ENCODE data around the gene STS.

STS gene

DNA sequence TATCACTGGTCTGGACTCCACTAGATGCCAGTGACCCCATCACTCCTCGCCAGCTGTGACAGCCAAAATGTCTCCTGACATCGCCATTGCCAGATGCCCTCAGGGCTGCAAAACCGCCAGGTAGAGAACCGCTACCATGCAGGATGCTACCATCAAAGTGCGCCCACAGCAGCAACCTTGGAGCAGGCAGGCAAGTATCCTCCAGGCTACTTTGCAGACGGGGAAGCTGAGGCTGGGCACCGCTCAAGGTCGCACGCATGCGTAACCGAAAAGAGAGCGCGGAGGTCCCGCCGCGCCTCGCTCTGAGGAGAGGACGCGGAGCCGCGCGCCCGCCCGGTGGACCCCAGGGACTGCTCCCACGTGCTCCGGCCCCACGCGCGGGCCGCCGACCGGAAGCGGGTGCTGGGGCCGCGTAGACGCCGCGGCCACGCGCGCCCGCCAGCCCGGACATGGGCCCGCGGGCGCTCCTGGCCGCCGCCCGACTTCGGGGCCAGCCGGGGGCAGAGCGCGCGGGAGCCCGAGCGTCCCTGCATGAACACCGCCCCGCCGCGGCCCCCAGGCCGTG, at the start of gene STS:
Gene STS, plus strand, starts transcription at position 300 of the 565 bp plus-strand sequence. CDS start 105,488 bp downstream, outside the sequence.
- peak in 2 of 3 donors; percentile 9 to 18 for DNase-seq (ENCODE audit: low read depth in 3 of 3, low spot score in 1 of 3)

DNA sequence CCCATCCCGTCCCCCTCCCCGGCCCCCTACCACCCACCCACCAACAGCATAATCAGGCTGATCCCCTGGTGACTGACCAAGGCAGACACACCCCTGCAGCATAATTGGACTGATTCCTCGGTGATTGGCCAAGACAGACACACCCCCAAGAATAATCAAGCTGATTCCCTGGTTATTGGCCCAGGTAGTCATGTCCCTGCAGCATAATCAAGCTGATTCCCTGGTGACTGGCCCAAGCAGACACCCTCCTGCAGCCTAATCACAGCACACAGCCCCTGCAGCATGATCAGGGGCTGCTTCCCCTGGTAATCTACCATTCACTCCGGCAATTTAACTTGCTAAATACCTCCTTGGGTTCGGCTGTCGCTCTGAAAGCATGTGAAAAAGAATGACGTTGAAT, 47.5 kb upstream of the STS start:
- DNase-seq (ENCODE audit: low read depth in 3 of 3, low spot score in 1 of 3), result no peak

GRCh38 chrX:7102119-7102518, 45.4 kb upstream of the STS start:
- DNase-seq (ENCODE audit: low read depth in 3 of 3, low spot score in 1 of 3), result no peak

DNA sequence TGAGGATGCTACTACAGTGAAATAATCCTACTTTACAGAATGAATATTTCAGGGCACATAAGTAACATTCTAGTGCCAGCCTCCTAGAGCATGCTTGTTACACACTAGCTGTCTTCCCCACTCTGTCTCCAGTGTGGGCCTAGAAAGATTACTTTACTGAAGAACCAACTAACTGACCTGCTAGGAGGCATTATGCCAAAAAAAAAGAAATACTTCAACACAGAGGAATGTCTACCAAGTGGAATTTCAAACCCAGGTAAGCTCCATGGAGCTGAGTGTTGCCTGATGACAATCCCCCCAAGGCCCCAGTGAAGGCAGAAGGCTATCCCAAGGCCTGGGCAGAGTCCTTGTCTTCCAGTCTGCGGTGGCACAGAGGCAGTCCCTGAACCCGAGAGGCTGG, 40.9 kb upstream of the STS start:
- no peak for DNase-seq (ENCODE audit: low read depth in 3 of 3, low spot score in 1 of 3)

GRCh38 chrX:7108030-7108429, 39.5 kb upstream of the STS start:
- no peak for DNase-seq (ENCODE audit: low read depth in 3 of 3, low spot score in 1 of 3)

- no peak for DNase-seq (ENCODE audit: low read depth in 3 of 3, low spot score in 1 of 3)
Observed at GRCh38 chrX:7109049-7109531, 38.4 kb upstream of the STS start.

DNA sequence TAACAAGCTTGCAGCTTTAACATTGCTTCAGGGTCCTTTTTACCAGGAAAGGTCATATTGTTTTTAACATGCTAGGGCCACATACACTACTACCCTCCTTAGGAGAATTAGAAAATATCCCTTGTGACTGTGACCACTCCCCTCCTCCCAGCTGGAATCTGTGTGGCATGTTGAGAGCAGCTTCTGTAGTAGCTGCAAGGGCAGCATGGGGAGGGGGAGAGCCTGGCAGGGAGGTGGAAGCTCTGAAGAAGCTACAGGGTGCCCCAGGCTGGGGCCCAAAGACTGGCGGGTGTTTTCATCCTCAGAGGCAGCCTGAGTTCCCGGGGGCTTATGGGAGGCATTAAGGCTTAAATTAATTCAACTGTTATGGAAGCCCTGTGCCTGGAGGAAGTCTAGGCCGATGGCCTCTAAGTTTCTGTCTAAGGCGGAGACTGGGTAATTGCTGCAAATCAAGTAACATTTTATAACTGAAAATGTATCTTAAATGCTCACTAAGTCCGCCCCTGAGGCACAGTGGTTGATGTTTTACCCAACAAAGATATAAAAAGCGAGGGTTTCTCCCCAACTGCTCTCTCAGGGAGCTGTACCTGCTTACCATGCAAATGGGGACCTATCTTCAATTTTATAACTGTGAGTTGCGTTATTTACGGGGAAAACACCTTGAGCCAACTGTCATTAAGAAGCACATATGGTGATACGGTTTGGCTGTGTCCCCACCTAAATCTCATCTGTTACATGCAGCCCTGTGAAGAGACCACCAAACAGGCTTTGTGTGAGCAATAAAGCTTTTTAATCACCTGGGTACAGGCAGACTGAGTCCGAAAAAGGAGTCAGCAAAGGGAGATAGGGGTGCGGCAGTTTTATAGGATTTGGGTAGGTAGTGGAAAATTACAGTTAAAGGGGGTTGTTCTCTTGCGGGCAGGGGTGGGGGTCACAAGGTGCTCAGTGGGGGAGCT, 37.4 kb upstream of the STS start:
- DNase-seq (ENCODE audit: low read depth in 3 of 3, low spot score in 1 of 3), result no peak

DNA sequence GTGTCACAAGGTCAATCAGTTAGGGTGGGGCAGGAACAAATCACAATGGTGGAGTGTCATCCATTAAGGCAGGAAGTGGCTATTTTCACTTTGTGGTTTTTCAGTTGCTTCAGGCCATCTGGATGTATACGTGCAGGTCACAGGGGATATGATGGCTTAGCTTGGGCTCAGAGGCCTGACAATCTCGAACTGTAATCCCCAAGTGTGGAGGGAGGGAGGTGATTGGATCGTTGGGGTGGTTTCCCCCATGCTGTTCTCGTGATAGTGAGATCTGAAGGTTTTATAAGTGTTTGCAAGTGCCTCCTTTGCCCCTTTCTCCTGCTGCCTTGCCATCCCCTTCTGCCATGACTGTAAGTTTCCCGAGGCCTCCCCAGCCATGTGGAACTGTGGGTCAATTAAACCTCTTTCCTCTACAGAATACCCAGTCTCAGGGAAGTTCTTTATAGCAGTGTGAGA, 36.7 kb upstream of the STS start:
- no peak for DNase-seq (ENCODE audit: low read depth in 3 of 3, low spot score in 1 of 3)

DNA sequence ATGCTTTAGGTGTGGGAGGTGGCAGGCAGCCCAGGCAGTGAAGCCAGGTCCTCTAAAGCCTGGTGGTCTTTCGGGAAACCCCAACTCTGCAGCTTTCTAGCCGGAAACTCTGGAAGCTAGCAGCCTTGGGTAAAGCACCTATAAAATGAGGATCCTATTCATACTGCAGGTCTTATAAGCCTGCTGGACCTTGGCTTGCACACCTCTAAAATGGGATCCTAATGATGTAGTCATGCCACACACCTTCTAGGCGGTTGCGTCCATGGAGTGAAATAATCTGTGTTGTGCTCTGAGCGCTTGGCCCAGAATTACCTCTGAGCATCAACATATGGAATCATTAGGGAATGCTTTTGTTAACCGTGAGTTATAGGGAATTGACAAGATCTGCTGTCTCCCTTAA, 36.0 kb upstream of the STS start:
- DNase-seq (ENCODE audit: low read depth in 3 of 3, low spot score in 1 of 3), result no peak

DNA sequence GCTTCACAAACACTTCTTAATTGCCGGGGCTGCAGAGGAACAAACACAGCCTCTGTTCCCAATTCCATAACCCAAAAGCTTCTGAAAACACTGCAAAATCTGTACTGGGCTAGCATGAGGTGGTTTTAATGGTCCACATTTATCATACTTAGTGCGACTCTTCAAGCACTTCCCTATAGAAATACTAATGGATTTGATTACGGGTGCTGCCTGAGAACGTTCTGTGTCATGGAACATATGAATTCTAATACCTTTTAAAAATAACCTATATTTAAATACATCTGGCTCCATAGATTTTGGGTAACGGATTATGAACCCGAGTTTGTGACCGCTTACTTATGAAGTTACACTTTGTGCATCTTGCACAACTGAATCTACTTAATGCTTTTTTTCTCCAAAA, 35.4 kb upstream of the STS start:
- DNase-seq (ENCODE audit: low read depth in 3 of 3, low spot score in 1 of 3), result no peak

GRCh38 chrX:7115557-7115956, 32.0 kb upstream of the STS start:
- no peak for DNase-seq (ENCODE audit: low read depth in 3 of 3, low spot score in 1 of 3)

GRCh38 chrX:7116081-7116480, 31.4 kb upstream of the STS start:
- no peak for DNase-seq (ENCODE audit: low read depth in 3 of 3, low spot score in 1 of 3)

DNA sequence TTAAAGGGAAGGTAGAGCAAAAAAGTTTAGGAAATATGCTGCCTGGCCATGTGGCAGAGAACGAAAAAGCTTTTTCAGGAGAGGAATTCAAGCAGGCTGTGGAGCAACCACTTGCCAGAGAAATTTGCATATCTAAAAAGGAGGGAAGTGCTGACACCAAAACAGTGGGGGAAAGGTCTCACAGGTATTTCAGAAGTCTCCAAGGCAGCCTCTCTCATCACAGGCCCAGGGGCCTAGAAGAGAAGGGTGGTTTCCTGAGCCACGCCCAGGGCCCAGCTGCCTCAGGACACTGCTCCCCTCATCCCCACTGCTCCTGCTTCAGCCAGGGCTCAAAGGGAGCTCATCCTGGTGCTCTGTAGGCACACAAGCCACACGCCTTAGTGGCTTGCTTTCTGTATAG, 29.9 kb upstream of the STS start:
- no peak for DNase-seq (ENCODE audit: low read depth in 3 of 3, low spot score in 1 of 3)

DNA sequence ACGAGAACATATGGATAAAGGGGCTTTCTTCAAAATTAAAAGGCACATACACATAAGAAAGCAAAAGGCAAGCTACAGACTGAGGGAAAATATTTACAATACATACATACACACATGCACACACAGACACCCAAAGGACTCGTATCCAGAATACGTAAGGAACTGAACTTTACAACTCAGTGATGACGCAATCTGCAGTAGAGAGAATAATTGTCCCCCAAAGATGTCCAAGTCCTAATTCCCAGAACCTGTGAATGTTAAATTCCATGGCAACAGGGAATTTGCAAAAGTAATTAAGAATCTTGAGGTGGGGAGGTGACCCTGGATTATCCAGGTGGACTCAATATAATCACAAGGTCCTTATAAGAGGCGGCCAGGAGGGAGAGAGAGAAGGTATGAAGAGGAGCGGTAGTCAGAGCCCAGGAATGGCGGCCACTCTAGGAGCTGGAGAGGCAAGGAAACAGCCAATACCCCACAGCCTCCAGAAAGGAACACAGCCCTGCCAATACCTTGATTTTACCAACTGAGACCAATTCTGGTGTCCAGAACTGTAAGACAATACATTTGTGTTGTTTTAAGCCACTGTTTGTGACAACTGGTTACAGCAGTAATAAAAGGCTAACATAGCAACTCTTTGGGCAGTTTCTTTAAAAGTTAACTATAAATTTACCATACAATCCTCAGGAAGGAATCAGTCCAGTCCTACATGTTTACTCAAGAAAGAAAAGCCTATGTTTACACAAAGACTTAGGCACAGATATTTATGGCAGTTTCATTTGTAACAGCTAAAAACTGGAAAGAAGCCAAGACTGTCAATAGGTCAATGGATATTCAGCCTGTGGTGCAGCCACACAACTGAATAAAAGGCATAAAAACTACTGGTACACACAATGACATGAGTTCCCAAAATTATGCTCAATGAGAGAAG, 27.3 kb upstream of the STS start:
- no peak for DNase-seq (ENCODE audit: low read depth in 3 of 3, low spot score in 1 of 3)

DNA sequence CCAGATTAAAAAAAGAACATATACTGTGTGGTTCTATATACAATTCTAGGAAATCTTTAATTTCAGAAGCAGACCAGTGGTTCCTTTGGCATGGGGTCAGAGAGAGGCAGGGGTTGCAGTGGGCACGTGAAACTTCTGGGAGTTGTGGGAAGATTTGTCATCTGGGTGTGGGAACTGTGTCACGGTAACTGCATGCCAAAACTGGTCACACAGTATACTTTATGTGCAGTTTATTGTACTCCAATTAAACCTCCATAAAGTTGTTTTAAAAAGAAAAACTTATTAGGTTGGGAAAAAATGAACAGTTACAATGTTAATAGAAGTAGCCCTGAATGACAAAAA, 26.7 kb upstream of the STS start:
- DNase-seq (ENCODE audit: low read depth in 3 of 3, low spot score in 1 of 3), result no peak

DNA sequence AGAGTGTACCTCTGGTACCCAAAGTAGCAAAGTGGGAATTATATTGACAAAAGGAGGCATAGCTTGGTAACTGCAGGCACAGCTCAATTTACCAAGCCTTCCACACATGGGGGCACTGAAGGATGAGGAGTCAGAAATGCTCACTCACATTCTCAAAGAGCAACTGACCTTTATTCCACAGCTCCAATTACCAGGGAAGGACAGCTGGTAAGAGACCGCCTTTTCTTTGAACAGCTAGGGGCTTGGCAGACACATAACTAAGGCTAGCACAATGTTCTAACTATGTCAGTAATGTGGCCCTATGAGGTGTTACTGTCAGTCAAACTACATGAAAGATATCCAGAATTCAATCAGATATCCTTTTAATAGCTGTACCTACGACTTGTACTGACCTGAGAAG, 20.5 kb upstream of the STS start:
- no peak for DNase-seq (ENCODE audit: low read depth in 3 of 3, low spot score in 1 of 3)

- no peak for DNase-seq (ENCODE audit: low read depth in 3 of 3, low spot score in 1 of 3)
Observed at GRCh38 chrX:7131621-7132020, 15.9 kb upstream of the STS start.

- DNase-seq (ENCODE audit: low read depth in 3 of 3, low spot score in 1 of 3), result no peak
Observed at GRCh38 chrX:7132335-7133049, 15.0 kb upstream of the STS start.

DNA sequence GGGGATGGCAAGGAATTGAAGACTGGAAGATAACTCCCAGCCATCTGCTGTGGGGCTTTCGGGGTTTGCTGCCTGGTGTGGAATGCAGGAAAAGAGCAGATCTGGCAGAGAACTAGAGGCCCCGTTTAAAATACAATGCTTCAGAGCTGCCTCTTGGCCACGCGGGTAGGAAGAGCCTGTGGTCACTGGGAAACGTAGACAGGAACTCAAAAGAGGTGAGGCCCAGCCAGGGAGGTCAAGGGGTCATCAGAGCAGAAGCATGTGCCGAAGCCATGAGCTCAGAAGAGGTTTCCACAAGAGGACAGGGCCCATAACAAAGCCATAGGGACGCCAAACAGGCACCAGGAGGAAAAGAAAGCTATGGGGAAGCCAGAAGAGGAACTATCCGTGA, 14.5 kb upstream of the STS start:
- DNase-seq (ENCODE audit: low read depth in 3 of 3, low spot score in 1 of 3), result no peak

DNA sequence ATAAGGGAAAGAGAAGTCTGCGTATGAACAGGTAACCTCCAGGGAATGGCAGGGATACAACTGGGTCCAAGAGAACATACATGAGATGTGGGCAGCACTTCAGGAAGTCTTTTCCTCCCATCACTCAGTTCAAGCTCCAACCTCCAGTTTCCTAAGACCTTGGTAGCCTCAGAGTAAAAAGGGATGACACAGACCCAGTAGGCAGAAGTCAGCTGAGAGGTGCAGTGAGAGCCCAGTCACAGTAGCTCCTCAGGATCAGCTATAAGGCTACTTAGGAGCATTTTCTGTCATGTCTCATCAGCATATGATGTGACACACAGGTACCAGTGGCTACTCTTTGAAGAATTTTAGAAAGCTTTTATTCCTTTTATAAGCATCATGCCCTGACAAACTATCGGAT, 12.5 kb upstream of the STS start:
- no peak for DNase-seq (ENCODE audit: low read depth in 3 of 3, low spot score in 1 of 3)

All from stimulated activated CD4-positive, alpha-beta T cell treated with anti-CD3 and anti-CD28 coated beads, TNF-alpha, amount 100 ng/mL, for 1 hour (primary cell).